Body of pancreas (tissue), 4 donors: ENCODE results near the gene CDC25B. TPM values are rescaled to one million over a fixed set of nuclear protein-coding genes. Genes with fewer than 3 reads are reported as not detected.

Experiments
- ATAC-seq: fragments of 150-250 bp; one replicate; pipeline ENCODE4 v1.9.1; 2016
- DNase-seq, 4 donors: peaks; one replicate each; pipeline ENCODE4 v3.0.0-alpha.2; 2019
- H3K27ac ChIP-seq, 4 donors: fragments of 200-600 bp; sonication (generic); 1 replicate in 3 of 4; 2 replicates in 1 of 4; pipeline versions ENCODE4 v1.5.1 to v1.6.1; 2016 to 2019; ENCODE audit warnings: mild to moderate bottlenecking in 1 of 4, mixed read lengths in 1 of 4, moderate library complexity in 1 of 4
- H3K27me3 ChIP-seq, 2 donors: fragments of 200-600 bp; sonication (generic); one replicate each; pipeline ENCODE4 v1.6.0; 2016; ENCODE audit warnings: mild to moderate bottlenecking in 1 of 2
- H3K36me3 ChIP-seq, 2 donors: fragments of 200-600 bp; sonication (generic); replicated peaks in 1 of 2; 2 replicates each; pipeline ENCODE4 v1.5.1; 2016; ENCODE audit warnings: low read depth in 2 of 2; ENCODE audit not compliant: insufficient read depth in 1 of 2
- H3K4me1 ChIP-seq: fragments of 200-600 bp; sonication (generic); one replicate; pipeline ENCODE4 v1.6.0; 2016
- H3K4me3 ChIP-seq, 2 donors: fragments of 200-600 bp; sonication (generic); 1 replicate in 1 of 2; 2 replicates in 1 of 2; pipeline ENCODE4 v1.5.1; 2016 to 2019
- H3K9me3 ChIP-seq, 3 donors: fragments of 200-600 bp; sonication (generic); 1 replicate in 2 of 3; 2 replicates in 1 of 3; pipeline ENCODE4 v1.5.1; 2016
- POLR2A ChIP-seq, 3 donors: fragments of 450-650 bp; IDR thresholded peaks; one replicate each; pipeline ENCODE4 v1.6.1; 2016; ENCODE audit warnings: antibody characterized with exemption in 3 of 3, mild to moderate bottlenecking in 2 of 3
- WGBS, 2 donors: methylation state at CpG; one replicate each; pipeline ENCODE4 v1.1.5; 2017; 5-methylcytosine and 5-hydroxymethylcytosine counted together
- intact Hi-C: fragments of 100-400 bp; cut with DNase I; formaldehyde crosslinking; loops from one replicate; pipeline ENCODE4 v1.15.1; 2023
- total RNA-seq, 2 donors: library from RNA; depleted of rRNA; stranded (reverse); fragments of >200 nt; gene quantifications; one replicate each; pipeline ENCODE4 v1.1.0, GENCODE V29; 2016
- TF ChIP-seq, protein P1 (sequence below), 7 experiments: fragments of 450-650 bp in 4 of 7; fragments of 200-600 bp in 3 of 7; sonication (generic) in 3 of 7; IDR thresholded peaks; one replicate each; pipeline ENCODE4 v1.5.1; 2016 to 2019; ENCODE audit warnings: antibody characterized with exemption in 7 of 7

The CDC25B gene
- total RNA-seq, 2 donors from 2014 or later, result 8.8 to 22.7 TPM

DNA sequence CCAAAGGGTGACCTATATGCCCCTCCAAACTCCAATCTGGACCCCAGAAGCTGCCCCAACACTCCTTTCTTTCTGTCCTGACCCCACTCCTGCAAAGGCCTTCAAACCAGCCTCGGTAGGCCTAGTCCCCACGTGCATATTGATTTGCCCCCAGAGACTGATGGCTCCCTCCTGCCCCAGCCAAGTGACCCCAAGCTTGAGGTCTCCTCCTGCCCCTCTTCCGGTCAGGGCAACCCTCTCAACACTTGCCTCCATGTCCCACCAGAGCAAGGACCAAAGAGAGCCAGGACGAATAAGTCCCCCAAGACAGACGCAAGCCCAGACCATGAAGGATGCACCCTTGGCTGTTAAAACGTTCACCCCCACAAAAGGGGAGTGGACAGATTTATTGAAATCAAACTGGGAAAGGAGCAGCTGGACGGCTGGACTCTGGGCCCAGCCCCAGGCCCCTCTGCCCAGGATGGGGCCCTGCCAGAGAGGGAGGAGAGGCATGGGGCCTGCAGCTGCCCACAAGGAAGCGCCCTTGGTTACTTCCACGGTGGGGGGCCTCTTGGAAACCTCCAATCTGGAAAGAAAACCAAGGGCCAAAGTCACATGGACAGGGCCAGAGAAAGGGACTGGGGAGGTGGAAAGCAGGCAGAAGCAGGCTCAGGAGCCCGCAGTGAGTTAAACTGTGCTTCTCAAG lies 12.5 kb upstream of the CDC25B start:
- ATAC-seq, result no peak
- H3K4me1 ChIP-seq, result peaks cover 61% of the 10 kb centered on the region

DNA sequence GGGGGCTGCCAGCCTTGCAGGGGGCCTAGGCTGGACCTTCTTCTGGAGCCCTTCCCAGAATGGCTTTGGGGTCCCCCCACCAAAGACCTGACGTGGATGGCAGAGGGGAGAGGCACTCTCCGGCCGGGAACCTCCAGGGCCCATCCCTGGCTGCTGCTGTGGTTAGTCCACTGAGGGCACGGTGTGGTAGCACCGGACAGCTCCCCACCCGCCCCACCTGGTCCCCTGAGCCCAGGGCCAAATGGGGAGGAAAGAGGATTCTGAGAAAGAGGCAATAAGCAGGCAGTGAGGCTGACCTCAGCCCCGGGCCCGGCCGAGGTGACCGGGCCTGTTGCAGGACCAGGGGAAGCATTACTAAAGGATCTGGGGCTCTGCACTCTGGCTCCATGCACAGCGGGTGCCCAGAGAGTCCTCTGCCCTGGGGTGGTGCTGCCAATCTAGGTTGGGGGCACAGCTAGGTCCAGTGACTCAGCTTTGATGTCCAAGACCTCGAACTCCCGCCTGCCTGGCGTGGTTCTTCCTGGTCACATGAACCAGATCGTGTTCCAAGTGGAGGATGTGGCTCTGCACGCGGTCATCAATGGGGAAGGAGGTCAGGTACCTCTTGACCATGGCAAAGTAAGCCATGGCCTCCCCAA lies 11.8 kb upstream of the CDC25B start:
- TF ChIP-seq, protein P1, sequence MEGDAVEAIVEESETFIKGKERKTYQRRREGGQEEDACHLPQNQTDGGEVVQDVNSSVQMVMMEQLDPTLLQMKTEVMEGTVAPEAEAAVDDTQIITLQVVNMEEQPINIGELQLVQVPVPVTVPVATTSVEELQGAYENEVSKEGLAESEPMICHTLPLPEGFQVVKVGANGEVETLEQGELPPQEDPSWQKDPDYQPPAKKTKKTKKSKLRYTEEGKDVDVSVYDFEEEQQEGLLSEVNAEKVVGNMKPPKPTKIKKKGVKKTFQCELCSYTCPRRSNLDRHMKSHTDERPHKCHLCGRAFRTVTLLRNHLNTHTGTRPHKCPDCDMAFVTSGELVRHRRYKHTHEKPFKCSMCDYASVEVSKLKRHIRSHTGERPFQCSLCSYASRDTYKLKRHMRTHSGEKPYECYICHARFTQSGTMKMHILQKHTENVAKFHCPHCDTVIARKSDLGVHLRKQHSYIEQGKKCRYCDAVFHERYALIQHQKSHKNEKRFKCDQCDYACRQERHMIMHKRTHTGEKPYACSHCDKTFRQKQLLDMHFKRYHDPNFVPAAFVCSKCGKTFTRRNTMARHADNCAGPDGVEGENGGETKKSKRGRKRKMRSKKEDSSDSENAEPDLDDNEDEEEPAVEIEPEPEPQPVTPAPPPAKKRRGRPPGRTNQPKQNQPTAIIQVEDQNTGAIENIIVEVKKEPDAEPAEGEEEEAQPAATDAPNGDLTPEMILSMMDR (IDR thresholded peaks at IDR 0.05), result no peak
- no peak for TF ChIP-seq POLR2A (IDR thresholded peaks at IDR 0.05)
- H3K4me1 ChIP-seq, result peaks cover 60% of the 10 kb centered on the region
- WGBS, 2 donors, result 80 to 84% methylated on average over 9 to 17 of the region's 17 CpGs
- no peak overlapping the region for H3K4me3 ChIP-seq
- H3K27ac ChIP-seq, result peak overlapping the region in 2 of 4 donors; percentile 69 to 85
- intact Hi-C loops, result loop anchor here (10.0 kb wide), 1 partner anchor 70 kb away; no protein-coding TSS in a partner anchor
- H3K36me3 ChIP-seq, result no peaks in the 10 kb centered on the region
- H3K27me3 ChIP-seq, result no peaks in the 10 kb centered on the region
- ATAC-seq (no peak), DNase-seq (no peak)
- no peaks in the 10 kb centered on the region for H3K9me3 ChIP-seq

More for the DNA sequence above, 12.5 kb upstream of the CDC25B start:
- intact Hi-C loops, result loop anchor here (10.0 kb wide), 1 partner anchor 71 kb away; no protein-coding TSS in a partner anchor
- Histone ChIP-seq H3K36me3 (no peaks in the 10 kb centered on the region), H3K27ac (peak overlapping the region in 3 of 4 donors; percentile 3 to 69 (median 22)), H3K27me3 (no peaks in the 10 kb centered on the region), H3K9me3 (no peaks in the 10 kb centered on the region), H3K4me3 (no peak overlapping the region)
- WGBS, 2 donors, result 65 to 66% methylated on average over 9 to 10 of the region's 10 CpGs
- no peak for DNase-seq
- TF ChIP-seq POLR2A (IDR thresholded peaks at IDR 0.05), result no peak
- TF ChIP-seq, protein P1 (IDR thresholded peaks at IDR 0.05), result no peak

DNA sequence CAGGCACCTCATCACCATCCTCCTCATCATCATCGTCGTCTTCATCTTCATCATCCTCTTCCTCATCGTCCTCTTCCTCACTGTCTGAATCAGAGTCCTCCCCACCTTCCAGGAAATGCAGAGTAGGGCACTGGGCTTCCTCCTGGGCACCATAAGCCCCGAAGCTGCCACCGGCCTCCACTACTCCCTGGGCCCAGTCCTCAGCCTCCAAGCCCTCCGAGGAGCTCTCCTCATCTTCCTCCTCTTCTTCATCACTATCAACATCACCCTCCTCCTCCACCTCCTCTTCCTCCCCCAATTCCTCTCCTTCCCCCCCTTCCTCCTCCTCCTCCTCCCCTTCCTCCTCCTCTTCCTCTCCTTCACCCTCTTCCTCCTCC lies 11.3 kb upstream of the CDC25B start:
- Histone ChIP-seq H3K4me1 (peaks cover 60% of the 10 kb centered on the region), H3K36me3 (no peaks in the 10 kb centered on the region), H3K9me3 (no peaks in the 10 kb centered on the region), H3K4me3 (no peak overlapping the region), H3K27ac (peak overlapping the region in 3 of 4 donors; percentile 61 to 85 (median 76)), H3K27me3 (no peaks in the 10 kb centered on the region)
- intact Hi-C loops, result loop anchor here (5.0 to 10.0 kb wide), 2 partner anchors 37 to 70 kb away; partner anchors contain the start of gene AP5S1
- 87 to 90% methylated on average over 6 of the region's 6 CpGs for WGBS, 2 donors
- no peak for DNase-seq
- no peak for TF ChIP-seq POLR2A (IDR thresholded peaks at IDR 0.05)
- TF ChIP-seq, protein P1 (IDR thresholded peaks at IDR 0.05), result no peak
- ATAC-seq, result no peak

DNA sequence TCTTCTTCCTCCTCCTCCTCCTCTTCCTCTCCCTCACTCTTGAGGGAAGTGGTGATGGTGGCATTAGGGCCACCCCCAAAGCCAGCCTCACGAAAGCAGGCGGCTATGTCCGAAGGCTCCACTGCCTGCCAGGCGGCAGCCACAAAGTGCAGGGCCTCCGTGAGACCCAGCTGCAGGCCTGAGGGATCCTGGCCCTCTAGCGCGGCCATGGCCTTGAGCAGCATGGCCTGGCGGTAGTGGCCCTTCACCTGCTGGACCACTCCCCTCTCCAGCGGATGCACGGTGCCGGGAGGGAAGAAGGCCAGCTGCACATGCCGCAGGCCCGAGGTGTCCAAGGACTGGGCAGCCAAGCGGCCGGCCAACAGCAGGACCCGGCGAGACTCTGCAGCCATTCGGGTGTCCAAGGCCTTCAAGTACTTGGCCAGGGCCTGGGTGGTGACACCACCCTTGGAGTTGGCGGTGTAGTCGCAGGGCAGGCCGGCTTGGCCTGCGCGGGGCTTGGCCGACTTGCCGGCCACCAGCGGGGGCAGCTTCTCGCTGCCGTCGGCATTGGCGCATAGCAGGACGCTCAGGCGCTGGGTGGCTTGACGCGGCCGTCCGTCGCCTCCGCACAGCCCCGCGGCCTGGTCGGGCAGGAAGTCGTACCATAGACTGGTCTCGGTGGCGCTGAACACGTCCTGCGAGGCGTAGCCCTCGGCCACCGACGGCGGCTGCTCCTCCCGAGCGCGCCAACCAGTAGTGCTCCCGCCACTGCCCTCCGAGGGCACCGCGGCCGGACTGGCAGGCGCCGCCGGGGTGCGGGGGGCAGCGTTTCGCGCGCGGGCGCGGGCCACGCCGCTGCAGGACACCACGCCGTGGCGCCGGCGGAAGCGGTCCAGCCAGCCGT lies 10.6 kb upstream of the CDC25B start:
- intact Hi-C loops, result loop anchor here (5.0 to 10.0 kb wide), 2 partner anchors 37 to 69 kb away; partner anchors contain the start of gene AP5S1
- H3K36me3 ChIP-seq, result no peaks in the 10 kb centered on the region
- peak overlapping the region; percentile 59 to 85 (median 68) for H3K27ac ChIP-seq
- H3K27me3 ChIP-seq, result no peaks in the 10 kb centered on the region
- ATAC-seq, result no peak
- DNase-seq, result peak in 2 of 4 donors; percentile 40 to 44
- peak overlapping the region; percentile 35 to 38 for H3K4me3 ChIP-seq
- TF ChIP-seq, protein P1 (IDR thresholded peaks at IDR 0.05), result no peak
- peak in 2 of 3 donors; percentile 7 to 10 for TF ChIP-seq POLR2A (IDR thresholded peaks at IDR 0.05)
- no peaks in the 10 kb centered on the region for H3K9me3 ChIP-seq
- 29 to 52% methylated on average over 10 to 68 of the region's 79 CpGs for WGBS, 2 donors
- peaks cover 60% of the 10 kb centered on the region for H3K4me1 ChIP-seq
